HFF-Myc (cell line): ENCODE results near the gene PRICKLE2.

Source experiments
- DNase-seq: peaks from one replicate; pipeline ENCODE4 v3.0.0-alpha.2; 2011; ENCODE audit warnings: low read depth; ENCODE audit errors: extremely low read depth
- H3K4me3 ChIP-seq: replicated peaks from 2 replicates; pipeline ENCODE4 v1.5.1; 2011; ENCODE audit warnings: low read depth, mild to moderate bottlenecking, control low read depth, low read length
- TF ChIP-seq, protein P1 (sequence below): IDR thresholded peaks from 2 replicates; pipeline ENCODE4 v1.5.1; 2012; ENCODE audit warnings: mild to moderate bottlenecking, low read depth, low read length, control low read depth; ENCODE audit errors: missing control alignments

Gene PRICKLE2

DNA sequence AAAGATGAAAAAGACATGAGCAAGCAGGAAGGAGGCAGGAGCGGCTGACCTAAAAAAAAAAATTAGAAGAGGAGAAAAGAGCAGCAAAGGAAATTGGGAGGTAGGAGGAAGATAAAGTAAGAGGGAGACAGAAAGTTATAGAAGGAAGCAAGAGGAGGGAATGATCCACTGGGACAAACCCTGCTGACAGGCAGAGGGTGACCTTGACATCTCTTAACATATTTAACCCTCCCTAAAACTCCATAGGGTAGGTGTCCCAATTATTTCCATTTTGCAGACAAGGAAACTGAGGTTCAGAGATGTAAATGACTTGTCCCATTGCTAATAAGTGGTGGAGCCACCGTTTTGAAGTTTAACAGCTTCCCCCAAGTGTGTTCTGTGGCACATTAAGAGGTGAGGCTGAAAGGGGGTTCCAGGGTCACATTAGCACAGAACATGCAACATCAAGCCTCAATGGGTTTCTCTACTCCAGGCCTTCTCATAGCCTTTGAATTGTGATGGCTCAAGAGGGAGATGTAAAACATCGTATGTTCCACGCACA, 37.4 kb upstream of the PRICKLE2 start:
- DNase-seq, result no peak

DNA sequence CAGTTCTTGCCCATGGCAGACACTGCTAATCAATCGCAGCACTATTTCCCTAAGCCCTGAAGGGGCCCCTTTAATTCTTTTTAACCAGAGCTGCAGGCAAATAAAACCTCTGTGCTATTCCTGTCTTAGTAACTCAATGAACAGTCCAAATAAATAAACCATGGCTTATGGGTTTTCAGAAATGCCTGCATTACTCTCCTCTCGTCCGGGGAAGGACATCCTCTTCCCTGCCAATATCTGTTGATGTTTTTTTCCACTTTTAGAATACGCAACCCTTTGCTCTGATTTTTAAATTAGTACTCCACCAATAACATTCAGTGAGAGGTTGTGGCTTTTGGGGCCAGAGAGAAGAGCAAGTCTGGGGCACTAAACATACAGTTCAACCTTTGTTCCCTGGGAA, 35.2 kb upstream of the PRICKLE2 start:
- DNase-seq, result no peak
- TF ChIP-seq, protein P1, sequence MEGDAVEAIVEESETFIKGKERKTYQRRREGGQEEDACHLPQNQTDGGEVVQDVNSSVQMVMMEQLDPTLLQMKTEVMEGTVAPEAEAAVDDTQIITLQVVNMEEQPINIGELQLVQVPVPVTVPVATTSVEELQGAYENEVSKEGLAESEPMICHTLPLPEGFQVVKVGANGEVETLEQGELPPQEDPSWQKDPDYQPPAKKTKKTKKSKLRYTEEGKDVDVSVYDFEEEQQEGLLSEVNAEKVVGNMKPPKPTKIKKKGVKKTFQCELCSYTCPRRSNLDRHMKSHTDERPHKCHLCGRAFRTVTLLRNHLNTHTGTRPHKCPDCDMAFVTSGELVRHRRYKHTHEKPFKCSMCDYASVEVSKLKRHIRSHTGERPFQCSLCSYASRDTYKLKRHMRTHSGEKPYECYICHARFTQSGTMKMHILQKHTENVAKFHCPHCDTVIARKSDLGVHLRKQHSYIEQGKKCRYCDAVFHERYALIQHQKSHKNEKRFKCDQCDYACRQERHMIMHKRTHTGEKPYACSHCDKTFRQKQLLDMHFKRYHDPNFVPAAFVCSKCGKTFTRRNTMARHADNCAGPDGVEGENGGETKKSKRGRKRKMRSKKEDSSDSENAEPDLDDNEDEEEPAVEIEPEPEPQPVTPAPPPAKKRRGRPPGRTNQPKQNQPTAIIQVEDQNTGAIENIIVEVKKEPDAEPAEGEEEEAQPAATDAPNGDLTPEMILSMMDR, result no peak
- H3K4me3 ChIP-seq, result no peak overlapping the region

More for the DNA sequence above, 37.4 kb upstream of the PRICKLE2 start:
- TF ChIP-seq, protein P1, result no peak
- H3K4me3 ChIP-seq, result no peak overlapping the region

GRCh38 chr3:64259636-64260035, 34.4 kb upstream of the PRICKLE2 start:
- no peak overlapping the region for H3K4me3 ChIP-seq
- TF ChIP-seq, protein P1, result no peak
- DNase-seq, result no peak

GRCh38 chr3:64257100-64257755, 32.0 kb upstream of the PRICKLE2 start:
- TF ChIP-seq, protein P1, result no peak
- no peak for DNase-seq
- no peak overlapping the region for H3K4me3 ChIP-seq

DNA sequence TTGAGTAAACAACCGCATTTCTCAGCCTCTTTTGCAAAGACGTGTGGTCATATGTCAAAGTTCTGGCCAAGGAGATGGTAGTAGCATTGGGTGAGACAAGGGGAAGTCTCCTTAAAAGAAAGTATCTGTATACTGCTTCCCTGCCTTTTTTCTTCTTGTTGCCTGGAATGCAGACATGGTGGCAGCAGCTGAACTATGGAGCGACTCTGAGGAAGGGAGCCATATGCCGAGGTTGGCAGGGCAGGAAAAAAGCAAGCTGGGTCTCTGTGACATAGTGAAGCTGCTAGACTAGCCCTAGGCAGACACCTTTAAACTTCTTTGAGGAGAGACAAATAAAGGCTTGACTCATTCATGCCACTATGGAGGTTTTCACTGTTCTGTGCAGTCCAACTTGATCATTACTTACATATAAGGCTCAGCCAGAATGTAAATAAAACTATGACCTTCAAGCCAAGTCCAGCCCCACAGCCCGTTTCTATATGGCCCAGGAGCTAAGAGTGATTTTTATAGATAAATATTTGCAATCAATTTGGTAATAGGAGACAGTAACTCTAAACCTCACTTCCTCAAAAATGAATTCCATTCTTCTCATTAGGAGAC, 30.6 kb upstream of the PRICKLE2 start:
- no peak overlapping the region for H3K4me3 ChIP-seq
- DNase-seq, result no peak

DNA sequence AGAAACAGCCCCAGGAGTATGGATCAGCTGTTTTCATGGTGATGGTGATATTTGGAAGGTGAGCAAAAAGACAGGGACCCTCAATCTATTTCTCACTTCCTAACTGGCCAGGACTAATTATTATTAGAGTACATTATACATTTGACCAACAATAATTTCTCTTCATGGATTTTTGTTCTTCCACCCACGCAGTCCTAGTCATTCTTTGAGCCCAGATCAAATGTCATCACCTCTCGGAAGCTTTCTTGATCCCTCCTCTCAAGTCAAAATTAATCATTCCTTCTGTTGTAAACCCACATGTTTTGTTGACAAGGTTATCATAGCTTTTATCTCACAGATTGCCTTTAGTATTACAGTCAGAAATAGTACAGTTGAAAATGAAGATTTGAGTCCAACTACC, 29.2 kb upstream of the PRICKLE2 start:
- TF ChIP-seq, protein P1, result no peak
- DNase-seq, result no peak
- H3K4me3 ChIP-seq, result no peak overlapping the region

More for the DNA sequence above, 30.6 kb upstream of the PRICKLE2 start:
- TF ChIP-seq, protein P1, result no peak

DNA sequence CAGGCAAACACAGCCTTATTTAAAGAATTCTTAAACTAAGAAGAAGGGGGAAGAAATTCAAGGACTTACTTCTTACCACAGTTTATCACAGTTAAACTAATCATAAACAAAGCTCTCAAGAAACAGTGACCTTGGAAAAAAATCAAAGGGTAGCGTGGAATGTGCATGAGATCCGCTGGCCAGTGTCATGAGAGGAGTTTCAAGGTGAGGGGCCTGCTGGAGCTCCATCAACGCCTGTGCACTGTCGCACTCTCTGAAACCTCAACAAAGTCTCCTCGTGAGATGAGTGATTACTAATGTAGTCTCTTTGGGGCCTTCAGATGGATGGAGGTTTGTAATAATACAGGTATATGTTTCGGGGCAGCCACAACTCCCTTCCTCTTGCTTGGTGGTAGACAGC, 28.4 kb upstream of the PRICKLE2 start:
- H3K4me3 ChIP-seq, result no peak overlapping the region
- no peak for DNase-seq
- TF ChIP-seq, protein P1, result no peak
